DMS153 treated with DMSO at 0.1 percent for 48 hours (cell line): ENCODE data around the gene CFAP44.
"Not testable (repeated sequence)": the region's sequence is repeated elsewhere in the genome, so short reads cannot be mapped to it uniquely, and the experiment has no call there.

ENCODE experiments used
- DNase-seq: peaks from one replicate; lab custom pipeline; 2025; ENCODE audit not compliant: unreplicated experiment; lab: John Stamatoyannopoulos, UW

The CFAP44 gene

DNA sequence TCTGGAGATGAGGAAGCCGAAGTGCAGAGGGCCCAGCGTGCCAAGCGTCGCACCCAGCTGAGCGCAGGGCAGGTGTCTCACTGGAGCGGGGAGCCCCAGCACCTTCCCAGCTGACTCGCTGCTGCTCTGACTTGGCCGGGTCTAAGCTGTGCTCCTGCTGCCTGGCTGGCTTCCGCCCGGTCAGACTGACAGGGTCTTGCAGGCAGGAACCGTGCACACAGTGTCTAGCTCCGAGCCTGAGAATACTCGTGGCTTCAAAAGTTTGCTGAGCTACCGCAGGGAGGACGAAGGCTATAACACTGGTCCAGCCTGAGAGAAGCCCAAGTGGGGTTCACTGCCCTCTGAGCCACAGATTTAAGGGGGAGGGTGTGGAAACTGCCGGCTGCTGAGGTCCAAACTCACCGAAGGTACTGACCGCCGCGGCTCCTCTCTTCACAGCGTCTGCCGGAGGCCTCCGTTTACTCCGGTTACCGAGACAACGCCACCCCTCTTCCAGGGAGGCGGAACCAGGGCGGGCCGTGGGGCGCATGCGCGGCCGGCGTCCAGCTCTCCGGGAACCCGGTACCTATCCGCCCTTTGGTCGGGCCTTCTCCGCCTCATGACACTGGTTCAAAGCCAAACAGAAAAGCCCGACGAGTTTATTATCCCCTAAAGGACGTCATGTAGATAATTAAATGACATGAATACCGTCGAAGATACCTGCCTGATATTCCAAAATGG is at the start of gene CFAP44:
Gene CFAP44 (minus strand): TSS at position 443 of the 720 bp plus-strand sequence. CDS start 7,829 bp downstream, outside the sequence.
- DNase-seq, result peak; percentile 15

- DNase-seq, result no peak
Observed at GRCh38 chr3:113485161-113485609, 43.9 kb upstream of the CFAP44 start.

DNA sequence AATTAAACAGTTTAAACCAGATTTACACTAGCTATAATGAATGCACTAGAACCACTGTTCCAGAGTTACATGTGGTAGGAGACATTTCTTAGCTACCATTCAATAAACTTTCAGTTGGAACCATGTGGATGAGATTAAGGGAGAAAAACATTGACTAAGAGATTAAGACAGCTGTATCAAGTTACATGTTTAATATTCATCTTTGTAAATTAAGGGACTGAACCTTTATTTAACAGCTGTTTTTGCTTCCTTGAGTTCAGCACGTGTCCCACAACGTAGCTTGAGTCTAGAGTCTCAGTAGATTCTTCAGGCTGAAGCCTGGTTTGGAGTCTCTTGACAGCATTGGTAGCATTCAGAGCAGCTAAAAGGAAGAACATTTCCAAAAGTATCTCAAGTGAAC is 27.2 kb upstream of the CFAP44 start:
- no peak for DNase-seq

DNA sequence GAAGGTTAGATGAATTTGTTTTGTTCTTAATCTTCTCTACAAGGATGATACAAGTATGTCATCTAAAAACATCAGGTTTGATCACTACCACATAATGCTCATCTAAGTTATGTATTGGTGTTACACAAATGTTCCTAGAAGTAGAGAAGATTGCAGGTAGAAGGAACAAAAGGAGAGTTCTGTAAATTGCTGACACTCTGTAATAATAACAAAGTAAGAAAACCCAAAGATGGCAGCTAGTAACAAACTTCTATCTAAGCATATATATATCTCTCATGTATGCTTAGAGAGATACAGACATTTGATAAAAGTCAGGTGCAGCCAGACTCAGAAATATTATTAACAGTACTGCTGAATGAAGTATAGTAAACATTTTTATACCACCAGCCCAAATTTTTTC is 20.2 kb upstream of the CFAP44 start:
- DNase-seq, result no peak

DNA sequence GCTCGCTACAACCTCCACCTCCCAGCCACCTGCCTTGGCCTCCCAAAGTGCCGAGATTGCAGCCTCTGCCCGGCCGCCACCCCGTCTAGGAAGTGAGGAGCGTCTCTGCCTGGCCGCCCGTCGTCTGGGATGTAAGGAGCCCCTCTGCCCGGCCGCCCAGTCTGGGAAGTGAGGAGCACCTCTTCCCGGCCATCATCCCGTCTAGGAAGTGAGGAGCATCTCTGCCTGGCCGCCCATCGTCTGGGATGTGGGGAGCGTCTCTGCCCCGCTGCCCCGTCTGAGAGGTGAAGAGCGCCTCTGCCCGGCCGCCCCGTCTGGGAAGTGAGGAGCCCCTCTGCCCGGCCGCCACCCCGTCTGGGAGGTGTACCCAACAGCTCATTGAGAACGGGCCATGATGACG is 17.3 kb upstream of the CFAP44 start:
- DNase-seq, result not testable (repeated sequence)

- no peak for DNase-seq
Observed at GRCh38 chr3:113455446-113455845, 14.2 kb upstream of the CFAP44 start.

GRCh38 chr3:113454630-113455029 is 13.3 kb upstream of the CFAP44 start:
- no peak for DNase-seq

DNA sequence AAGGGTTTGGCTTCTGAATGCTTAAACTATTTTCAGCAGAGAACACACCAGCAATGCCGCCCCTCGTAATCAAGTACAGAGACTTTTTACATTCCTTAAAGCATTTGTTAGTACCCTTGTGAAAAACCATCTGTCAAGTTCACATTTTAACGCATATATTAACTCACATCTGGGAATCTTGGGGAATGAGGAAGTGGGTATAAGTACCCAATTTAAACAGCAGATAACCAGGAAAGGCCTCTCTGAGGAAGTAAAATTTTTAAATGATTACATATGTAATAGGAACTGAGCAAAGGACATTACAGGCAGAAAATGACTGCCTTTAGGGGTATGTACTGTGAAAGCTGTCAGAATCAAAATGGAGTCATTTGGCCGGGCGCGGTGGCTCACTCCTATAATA is 12.8 kb upstream of the CFAP44 start:
- DNase-seq, result no peak

DNA sequence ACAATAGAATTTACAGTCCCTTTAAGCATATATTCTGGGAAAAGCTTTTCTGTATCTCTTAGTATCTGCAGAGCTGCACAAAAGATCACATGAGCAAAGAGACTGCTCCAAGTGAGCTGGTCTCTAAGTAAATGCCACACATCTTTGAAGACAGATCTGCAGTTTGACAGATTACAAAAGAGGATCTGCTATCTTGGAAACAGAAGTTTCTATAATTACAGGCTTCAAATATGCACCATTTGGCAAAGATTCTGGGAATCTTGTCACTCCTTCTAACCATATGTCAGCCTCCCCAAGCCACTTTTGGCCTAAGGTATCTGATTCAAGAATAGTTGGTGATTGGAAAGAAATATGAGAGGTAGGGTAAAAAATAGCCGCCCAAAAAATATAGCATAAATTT is 9.6 kb upstream of the CFAP44 start:
- no peak for DNase-seq

DNA sequence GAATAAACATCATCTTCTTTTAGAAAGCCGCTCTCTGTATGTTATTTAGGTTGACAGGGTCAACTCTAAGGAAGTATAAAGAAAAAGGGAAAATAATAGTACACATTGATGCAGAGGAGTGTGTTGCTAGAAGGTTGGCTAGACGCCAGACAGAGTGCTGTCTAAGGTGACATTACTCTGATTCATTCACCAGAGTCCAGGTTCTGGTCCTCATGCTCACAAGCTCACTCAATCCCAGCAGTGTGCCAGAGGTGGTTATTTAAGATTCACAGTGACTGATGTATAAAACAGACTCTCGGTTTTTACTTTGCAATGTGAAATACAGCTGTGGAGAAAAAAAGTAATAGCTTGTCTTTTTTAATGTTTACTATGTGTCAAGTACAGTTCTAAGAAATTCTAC is 1.7 kb downstream of the CFAP44 start:
- DNase-seq, result no peak

DNA sequence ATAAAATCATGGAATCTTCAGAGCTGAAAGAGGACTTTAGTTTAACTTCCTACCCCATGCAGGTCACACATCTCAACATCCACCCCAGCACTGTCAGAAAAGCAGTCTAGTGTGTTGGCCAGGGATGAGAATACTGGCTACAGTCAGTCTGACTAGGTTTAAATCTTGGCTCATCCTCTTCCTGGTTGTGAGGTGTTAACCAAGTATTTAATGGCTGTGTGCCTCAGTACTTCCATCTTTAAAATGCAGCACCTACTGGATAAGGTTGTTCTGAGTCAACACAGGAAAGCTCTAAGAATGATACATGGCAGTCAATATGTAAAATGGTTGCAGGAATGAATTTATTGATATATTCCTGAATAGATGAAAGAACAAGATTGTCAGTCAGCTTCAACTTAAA is 3.1 kb downstream of the CFAP44 start:
- no peak for DNase-seq

DNA sequence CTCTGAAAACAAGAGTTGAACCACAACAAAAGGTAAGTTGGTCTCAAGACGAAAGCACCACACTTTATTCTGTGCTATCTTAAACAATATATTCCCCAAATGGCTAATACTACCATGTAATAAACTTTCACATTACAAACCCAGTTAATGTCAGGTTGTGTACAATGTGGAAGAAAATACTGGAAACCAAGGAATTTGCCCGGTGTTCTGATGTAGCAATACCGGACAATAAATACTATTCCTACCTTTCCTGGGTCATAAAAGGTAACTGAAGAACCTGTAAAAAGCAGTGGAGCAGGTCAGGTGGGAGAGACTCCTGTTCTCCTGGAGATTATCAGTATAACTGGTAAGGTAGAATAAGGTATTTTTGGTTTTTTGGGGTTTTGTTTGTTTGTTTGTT is 3.9 kb downstream of the CFAP44 start:
- DNase-seq, result no peak

DNA sequence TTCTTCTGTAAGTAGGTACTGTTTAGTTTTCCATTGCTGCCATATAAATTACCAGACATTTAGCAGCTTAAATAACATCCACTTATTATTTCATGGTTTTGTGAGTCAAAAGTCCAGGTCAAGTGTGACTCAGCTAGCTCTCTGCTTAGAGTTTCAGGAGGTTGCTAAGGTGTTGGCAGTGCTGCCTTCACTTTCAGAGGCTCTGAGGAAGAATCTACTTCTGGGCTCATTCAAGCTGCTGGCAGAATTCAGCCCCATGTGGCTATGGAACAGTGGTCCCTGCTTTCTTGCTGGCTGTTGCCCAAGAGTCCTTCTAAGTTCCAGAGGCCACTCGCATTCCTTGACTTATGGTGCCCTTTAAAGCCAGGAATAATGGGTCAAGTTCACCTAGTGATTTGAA is 4.5 kb downstream of the CFAP44 start:
- no peak for DNase-seq

- DNase-seq, result no peak
Observed at GRCh38 chr3:113431811-113432210, 9.5 kb downstream of the CFAP44 start.

DNA sequence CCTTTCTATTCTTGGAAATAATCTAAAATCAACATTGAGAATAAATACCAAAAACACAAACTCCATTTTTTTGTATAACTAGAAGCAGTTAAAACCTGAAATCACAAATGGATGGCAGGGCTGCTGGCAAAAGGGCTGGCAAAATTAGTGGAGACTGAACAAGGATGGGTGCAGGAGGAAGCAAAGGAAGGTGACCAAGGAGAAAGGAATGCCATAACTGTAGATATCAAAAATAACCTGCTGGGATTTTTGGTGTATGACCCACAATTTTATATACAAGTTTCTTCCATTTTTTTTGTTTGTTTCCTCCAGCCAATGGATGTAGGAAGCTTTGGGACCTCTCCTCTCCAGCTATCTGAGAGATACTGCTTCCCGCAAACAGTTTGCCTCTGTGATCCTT is 12.7 kb downstream of the CFAP44 start:
- no peak for DNase-seq

DNA sequence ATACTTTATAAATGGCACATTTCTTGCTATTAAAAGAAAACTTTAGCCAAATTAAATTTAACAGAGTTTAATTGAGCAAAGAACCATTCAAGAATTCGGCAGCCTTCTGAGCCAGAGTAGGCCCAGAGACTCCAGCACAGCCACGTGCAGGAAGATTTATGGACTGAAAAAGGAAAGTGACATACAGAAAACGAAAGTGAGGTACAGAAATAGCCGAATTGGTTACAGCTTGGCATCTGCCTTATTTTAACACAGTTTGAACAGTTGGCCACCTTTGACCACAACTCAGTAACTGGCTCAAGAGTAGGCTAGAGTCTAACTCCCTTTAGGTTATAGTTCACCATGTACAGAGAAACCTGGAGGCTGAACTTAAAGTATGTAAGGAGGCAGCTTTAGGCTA is 17.6 kb downstream of the CFAP44 start:
- no peak for DNase-seq

- no peak for DNase-seq
Observed at GRCh38 chr3:113421082-113421481, 20.2 kb downstream of the CFAP44 start.

GRCh38 chr3:113409676-113410075 is 31.6 kb downstream of the CFAP44 start:
- DNase-seq, result no peak

DNA sequence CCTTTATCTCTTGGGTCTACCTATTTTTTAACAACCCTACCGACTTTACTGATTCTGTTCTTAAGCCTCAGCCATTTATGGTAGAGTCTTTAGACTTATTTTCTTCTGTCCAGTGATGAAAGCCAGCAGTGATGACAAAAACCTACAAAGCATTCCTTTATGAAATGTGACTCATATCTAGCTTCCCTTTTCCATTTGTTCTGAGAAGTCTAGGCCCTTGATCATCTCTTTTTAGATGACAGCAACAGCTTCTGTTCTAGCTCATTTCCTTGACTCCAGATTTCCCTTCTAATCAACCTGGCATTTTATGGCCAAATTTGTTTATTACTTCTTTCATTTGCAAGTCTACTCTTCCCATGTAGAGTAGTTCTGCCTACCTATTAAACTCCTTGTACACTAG is 36.1 kb downstream of the CFAP44 start:
- DNase-seq, result no peak

GRCh38 chr3:113404637-113405036 is 36.7 kb downstream of the CFAP44 start:
- no peak for DNase-seq
